ENCODE data around the gene SREBF1.
A peak's percentile ranks its signal among the peaks of the same experiment; 100 is the strongest.

SREBF1 gene

GRCh38 chr17:17877529-17878358, 41.0 kb upstream of the SREBF1 start:
- TF ChIP-seq, protein P1, sequence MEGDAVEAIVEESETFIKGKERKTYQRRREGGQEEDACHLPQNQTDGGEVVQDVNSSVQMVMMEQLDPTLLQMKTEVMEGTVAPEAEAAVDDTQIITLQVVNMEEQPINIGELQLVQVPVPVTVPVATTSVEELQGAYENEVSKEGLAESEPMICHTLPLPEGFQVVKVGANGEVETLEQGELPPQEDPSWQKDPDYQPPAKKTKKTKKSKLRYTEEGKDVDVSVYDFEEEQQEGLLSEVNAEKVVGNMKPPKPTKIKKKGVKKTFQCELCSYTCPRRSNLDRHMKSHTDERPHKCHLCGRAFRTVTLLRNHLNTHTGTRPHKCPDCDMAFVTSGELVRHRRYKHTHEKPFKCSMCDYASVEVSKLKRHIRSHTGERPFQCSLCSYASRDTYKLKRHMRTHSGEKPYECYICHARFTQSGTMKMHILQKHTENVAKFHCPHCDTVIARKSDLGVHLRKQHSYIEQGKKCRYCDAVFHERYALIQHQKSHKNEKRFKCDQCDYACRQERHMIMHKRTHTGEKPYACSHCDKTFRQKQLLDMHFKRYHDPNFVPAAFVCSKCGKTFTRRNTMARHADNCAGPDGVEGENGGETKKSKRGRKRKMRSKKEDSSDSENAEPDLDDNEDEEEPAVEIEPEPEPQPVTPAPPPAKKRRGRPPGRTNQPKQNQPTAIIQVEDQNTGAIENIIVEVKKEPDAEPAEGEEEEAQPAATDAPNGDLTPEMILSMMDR (IDR thresholded peaks at IDR 0.05; ENCODE audit: low read depth, low read length) = no peak
- H3K4me3 ChIP-seq (ENCODE audit: low read depth, low read length) = no peak overlapping the region
- in situ Hi-C loops (cut with HindIII; ENCODE audit: low sequenced_read_pairs) = no loop called here
- peak; percentile 97 for DNase-seq (ENCODE audit: low read depth, low spot score)

GRCh38 chr17:17876959-17877528, 40.3 kb upstream of the SREBF1 start:
- H3K4me3 ChIP-seq (ENCODE audit: low read depth, low read length) = no peak overlapping the region
- TF ChIP-seq, protein P1 (IDR thresholded peaks at IDR 0.05; ENCODE audit: low read depth, low read length) = no peak
- DNase-seq (ENCODE audit: low read depth, low spot score) = peak; percentile 56
- in situ Hi-C loops (cut with HindIII; ENCODE audit: low sequenced_read_pairs) = no loop called here

GRCh38 chr17:17874478-17874877, 37.7 kb upstream of the SREBF1 start:
- peak; percentile 65 for DNase-seq (ENCODE audit: low read depth, low spot score)
- H3K4me3 ChIP-seq (ENCODE audit: low read depth, low read length) = no peak overlapping the region
- in situ Hi-C loops (cut with HindIII; ENCODE audit: low sequenced_read_pairs) = no loop called here

DNA sequence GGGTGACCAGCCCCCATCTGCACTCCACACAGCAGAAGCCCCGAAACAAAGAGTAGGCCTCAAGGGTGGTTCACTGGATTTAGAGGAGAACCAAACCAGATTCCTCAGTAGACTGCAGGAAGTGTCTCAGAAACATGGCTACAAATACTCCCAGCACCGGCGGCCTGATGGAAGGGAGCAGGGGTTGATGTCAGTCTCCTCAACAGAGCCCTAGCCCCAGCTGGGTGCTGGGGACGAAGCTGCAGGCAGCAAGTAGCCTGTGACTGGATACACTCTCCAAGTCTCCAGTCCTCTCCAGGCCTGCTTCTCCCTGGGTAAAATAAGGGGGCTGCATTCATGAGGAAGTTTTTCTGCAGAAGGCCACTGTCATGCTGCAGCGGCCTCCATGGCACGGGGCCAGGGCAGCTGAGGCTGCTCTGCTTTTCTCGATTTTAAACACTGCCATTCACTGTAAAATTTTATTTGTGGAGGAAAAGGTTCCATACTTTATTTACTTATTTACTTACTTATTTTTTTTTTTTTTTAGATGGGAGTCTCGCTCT, 36.7 kb upstream of the SREBF1 start:
- DNase-seq (ENCODE audit: low read depth, low spot score) = no peak
- TF ChIP-seq, protein P1 (IDR thresholded peaks at IDR 0.05; ENCODE audit: low read depth, low read length) = no peak
- H3K4me3 ChIP-seq (ENCODE audit: low read depth, low read length) = no peak overlapping the region
- in situ Hi-C loops (cut with HindIII; ENCODE audit: low sequenced_read_pairs) = no loop called here

More at GRCh38 chr17:17874478-17874877, 37.7 kb upstream of the SREBF1 start:
- TF ChIP-seq, protein P1 (IDR thresholded peaks at IDR 0.05; ENCODE audit: low read depth, low read length) = no peak

GRCh38 chr17:17872547-17873345, 36.0 kb upstream of the SREBF1 start:
- no peak for DNase-seq (ENCODE audit: low read depth, low spot score)
- H3K4me3 ChIP-seq (ENCODE audit: low read depth, low read length) = no peak overlapping the region
- TF ChIP-seq, protein P1 (IDR thresholded peaks at IDR 0.05; ENCODE audit: low read depth, low read length) = no peak
- in situ Hi-C loops (cut with HindIII; ENCODE audit: low sequenced_read_pairs) = no loop called here

DNA sequence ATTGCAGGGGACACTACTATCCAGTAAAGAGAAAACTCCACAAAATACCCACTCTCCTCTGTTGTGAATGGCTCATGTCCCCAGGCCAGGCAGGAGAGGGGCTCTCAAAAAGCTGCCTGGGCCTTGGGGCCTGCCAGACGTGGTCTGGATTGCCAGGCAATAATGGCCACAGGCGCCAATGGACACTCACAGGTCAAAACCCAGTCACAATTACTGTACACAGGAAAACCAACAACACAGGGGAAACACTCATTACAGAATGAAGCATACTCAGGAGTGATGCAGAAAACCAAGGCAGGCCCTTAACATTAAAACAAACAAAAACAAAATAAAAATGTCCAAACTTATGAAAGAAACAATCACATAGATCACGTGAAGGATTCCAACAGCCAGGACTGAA, 35.1 kb upstream of the SREBF1 start:
- DNase-seq (ENCODE audit: low read depth, low spot score) = no peak
- in situ Hi-C loops (cut with HindIII; ENCODE audit: low sequenced_read_pairs) = no loop called here
- H3K4me3 ChIP-seq (ENCODE audit: low read depth, low read length) = no peak overlapping the region
- TF ChIP-seq, protein P1 (IDR thresholded peaks at IDR 0.05; ENCODE audit: low read depth, low read length) = no peak
